ENCODE results near the gene APOH. TPM values are rescaled to one million over a fixed set of nuclear protein-coding genes. Genes with fewer than 3 reads are reported as not detected.

APOH gene
- total and polyA plus RNA-seq, 11 donors: 0.15 to 0.30 TPM; not detected in 9

DNA sequence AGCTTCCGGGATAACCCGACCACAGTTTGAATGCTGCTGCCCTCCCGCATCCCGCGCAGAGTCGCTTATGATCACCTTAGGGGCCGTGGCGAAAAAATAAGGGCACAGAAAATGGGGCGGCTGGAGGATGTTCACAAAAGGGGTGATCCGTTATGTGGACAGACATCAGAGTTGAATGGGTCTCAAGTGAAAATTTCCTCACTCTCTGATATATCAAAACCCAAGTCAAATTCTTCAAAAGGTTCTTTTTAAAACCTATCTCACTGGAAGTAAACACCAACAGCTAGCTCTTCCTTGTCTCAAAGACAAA, 36.9 kb downstream of the APOH start:
- 3 to 4% (median 4%) methylated on average over 10 of the region's 10 CpGs for WGBS, 4 donors
- Histone ChIP-seq H3K9me3 (no peaks in the 10 kb centered on the region), H3K4me3 (peak overlapping the region; percentile 71 to 92 (median 80)), H3K4me1 (peaks cover 5 to 32% (median 17%) of the 10 kb centered on the region in 12 donors), H3K27me3 (no peaks in the 10 kb centered on the region), H3K36me3 (no peaks in the 10 kb centered on the region), H3K27ac (peak overlapping the region in 10 of 12 donors; percentile 27 to 89 (median 74))
- DNase-seq: no peak
- ATAC-seq: peak in 1 of 4 donors; percentile 14
- TF ChIP-seq POLR2A (IDR thresholded peaks at IDR 0.05): no peak
- TF ChIP-seq, protein P1, sequence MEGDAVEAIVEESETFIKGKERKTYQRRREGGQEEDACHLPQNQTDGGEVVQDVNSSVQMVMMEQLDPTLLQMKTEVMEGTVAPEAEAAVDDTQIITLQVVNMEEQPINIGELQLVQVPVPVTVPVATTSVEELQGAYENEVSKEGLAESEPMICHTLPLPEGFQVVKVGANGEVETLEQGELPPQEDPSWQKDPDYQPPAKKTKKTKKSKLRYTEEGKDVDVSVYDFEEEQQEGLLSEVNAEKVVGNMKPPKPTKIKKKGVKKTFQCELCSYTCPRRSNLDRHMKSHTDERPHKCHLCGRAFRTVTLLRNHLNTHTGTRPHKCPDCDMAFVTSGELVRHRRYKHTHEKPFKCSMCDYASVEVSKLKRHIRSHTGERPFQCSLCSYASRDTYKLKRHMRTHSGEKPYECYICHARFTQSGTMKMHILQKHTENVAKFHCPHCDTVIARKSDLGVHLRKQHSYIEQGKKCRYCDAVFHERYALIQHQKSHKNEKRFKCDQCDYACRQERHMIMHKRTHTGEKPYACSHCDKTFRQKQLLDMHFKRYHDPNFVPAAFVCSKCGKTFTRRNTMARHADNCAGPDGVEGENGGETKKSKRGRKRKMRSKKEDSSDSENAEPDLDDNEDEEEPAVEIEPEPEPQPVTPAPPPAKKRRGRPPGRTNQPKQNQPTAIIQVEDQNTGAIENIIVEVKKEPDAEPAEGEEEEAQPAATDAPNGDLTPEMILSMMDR (IDR thresholded peaks at IDR 0.05): no peak
- intact Hi-C loops (cut with DNase I): loop anchor here in 1 of 10 donors (10.0 kb wide), 1 partner anchor 112 kb away; the partner anchor contains the start of gene PRKCA

DNA sequence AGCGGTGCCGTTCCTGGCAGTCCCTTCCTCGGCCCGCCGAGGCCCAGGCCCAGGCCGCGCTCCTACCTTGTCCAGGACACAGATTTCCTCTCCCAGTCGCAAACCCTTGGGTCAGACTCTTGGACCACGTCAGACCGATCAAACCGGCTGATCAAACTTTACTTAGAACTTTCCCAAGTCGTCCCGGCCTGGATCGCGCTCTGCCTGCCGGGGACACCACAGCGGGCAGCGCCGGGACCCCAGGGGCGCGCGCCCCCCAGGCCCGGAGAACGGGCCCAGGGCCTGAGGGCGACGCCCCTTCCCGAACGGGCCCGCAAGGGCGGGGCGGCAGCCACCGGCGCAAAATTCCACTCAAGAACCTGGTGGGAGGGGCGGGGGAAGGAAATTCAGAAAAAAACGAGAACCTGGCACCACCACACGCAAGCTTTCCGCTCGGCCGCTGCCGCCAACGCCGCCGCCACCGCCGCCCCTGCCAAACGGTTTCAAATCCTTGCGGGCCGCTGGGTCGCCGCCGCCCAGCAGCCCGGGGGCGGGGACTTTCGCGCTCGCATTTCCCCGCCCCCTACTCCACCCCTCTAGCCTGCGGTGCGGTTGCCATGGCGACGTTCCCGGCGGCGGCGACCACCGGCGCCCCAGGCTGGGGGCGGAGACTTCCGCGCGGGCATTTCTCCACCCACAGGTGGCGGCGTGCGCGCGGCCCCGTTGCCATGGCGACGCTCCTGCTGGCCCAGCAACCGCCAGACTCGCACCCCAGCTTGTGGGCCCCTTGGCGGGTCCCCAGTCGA, 37.4 kb downstream of the APOH start, which contains the start of gene CEP112:
TSS of gene CEP112 (minus strand) at position 541 of the 785 bp plus-strand sequence.
- TF ChIP-seq, protein P1 (IDR thresholded peaks at IDR 0.05): peak in 2 of 12 donors; percentile 22 to 27
- TF ChIP-seq POLR2A (IDR thresholded peaks at IDR 0.05): peak in 1 of 2 donors; percentile 53
- ATAC-seq (peak in 3 of 4 donors; percentile 86 to 93 (median 91)), DNase-seq (peak; percentile 76 to 91 (median 81))
- H3K4me1 ChIP-seq: peaks cover 5 to 32% (median 17%) of the 10 kb centered on the region in 12 donors
- 0 to 1% (median 1%) methylated on average over 36 to 83 of the region's 83 CpGs for WGBS, 4 donors
- intact Hi-C loops (cut with DNase I): loop anchor here in 1 of 10 donors (10.0 kb wide), 1 partner anchor 113 kb away; the partner anchor contains the start of gene PRKCA
- H3K4me3 ChIP-seq: peak within 1 kb of the TSS; percentile 71 to 92 (median 80)
- no peaks in the 10 kb centered on the region for H3K27me3 ChIP-seq
- peak within 1 kb of the TSS; percentile 61 to 89 (median 74) for H3K27ac ChIP-seq
- no peaks in the 10 kb centered on the region for H3K36me3 ChIP-seq
- no peaks in the 10 kb centered on the region for H3K9me3 ChIP-seq

GRCh38 chr17:66190738-66191592, 38.2 kb downstream of the APOH start:
- H3K4me1 ChIP-seq: peaks cover 5 to 32% (median 17%) of the 10 kb centered on the region in 12 donors
- intact Hi-C loops (cut with DNase I): loop anchor here in 1 of 10 donors (10.0 kb wide), 1 partner anchor 114 kb away; the partner anchor contains the start of gene PRKCA
- peak; percentile 44 to 66 (median 49) for ATAC-seq
- peak overlapping the region; percentile 61 to 89 (median 74) for H3K27ac ChIP-seq
- no peak for TF ChIP-seq POLR2A (IDR thresholded peaks at IDR 0.05)
- TF ChIP-seq, protein P1 (IDR thresholded peaks at IDR 0.05): no peak
- no peaks in the 10 kb centered on the region for H3K36me3 ChIP-seq
- WGBS, 4 donors: 11 to 18% (median 15%) methylated on average over 16 of the region's 16 CpGs
- peak overlapping the region; percentile 71 to 92 (median 80) for H3K4me3 ChIP-seq
- no peaks in the 10 kb centered on the region for H3K27me3 ChIP-seq
- H3K9me3 ChIP-seq: no peaks in the 10 kb centered on the region
- peak in 1 of 5 donors; percentile 11 for DNase-seq
